Psoas muscle (tissue), 8 donors: ENCODE measurements around the gene RBM20. TPM values are rescaled to one million over a fixed set of nuclear protein-coding genes. Genes with fewer than 3 reads are reported as not detected.

ENCODE experiments used
- ATAC-seq, 4 donors: fragments of 200-7000 bp; cut with Tn5 transposase; one replicate each; pipeline ENCODE4 v1.9.1; 2020; ENCODE audit warnings: moderate library complexity in 3 of 4, mild to moderate bottlenecking in 2 of 4
- DNase-seq, 2 donors: peaks; one replicate each; pipeline ENCODE4 v3.0.0-alpha.2; 2020
- H3K27ac ChIP-seq: fragments of 200-600 bp; one replicate; pipeline ENCODE4 v1.8.0; 2022
- H3K27me3 ChIP-seq, 3 donors: fragments of 200-600 bp in 1 of 3; one replicate each; pipeline versions ENCODE4 v1.6.1 to v1.8.0; 2013 to 2022; ENCODE audit warnings: low read length in 2 of 3, mild to moderate bottlenecking in 2 of 3, moderate library complexity in 1 of 3; ENCODE audit not compliant: insufficient read depth in 3 of 3
- H3K36me3 ChIP-seq, 2 donors: fragments of 200-600 bp in 1 of 2; one replicate each; pipeline versions ENCODE4 v1.6.1 to v1.8.0; 2013 to 2022; ENCODE audit warnings: low read depth in 1 of 2, mild to moderate bottlenecking in 1 of 2, moderate library complexity in 1 of 2; ENCODE audit not compliant: insufficient read depth in 1 of 2
- H3K4me1 ChIP-seq: fragments of 200-600 bp; one replicate; pipeline ENCODE4 v1.8.0; 2022
- H3K4me3 ChIP-seq: fragments of 200-600 bp; one replicate; pipeline ENCODE4 v1.8.0; 2022; ENCODE audit warnings: mild to moderate bottlenecking
- H3K9me3 ChIP-seq: fragments of 200-600 bp; one replicate; pipeline ENCODE4 v1.8.0; 2022
- CTCF ChIP-seq: fragments of 200-600 bp; IDR thresholded peaks from one replicate; pipeline ENCODE4 v1.8.0; 2022; ENCODE audit warnings: antibody characterized with exemption
- WGBS, 3 donors: extraction: QIAGEN DNeasy Blood & Tissue Kit; methylation state at CpG; one replicate each; pipeline versions ENCODE4 v1.1.6 to v1.1.7; 2013; 5-methylcytosine and 5-hydroxymethylcytosine counted together
- intact Hi-C, 2 donors: fragments of 100-400 bp; cut with DNase I; formaldehyde crosslinking; loops; one replicate each; pipeline versions ENCODE4 v1.11.0 to v1.14.2; 2022
- polyA plus RNA-seq, 3 donors: library from polyadenylated mRNA; stranded (reverse); fragments of 200-250 nt; gene quantifications; one replicate each; pipeline ENCODE4 v1.2.3, GENCODE V29; 2013
- total RNA-seq, 4 donors: library from RNA; stranded (reverse); fragmentation: NEBNext Ultra II Directional in 2 of 4; extraction: Animal tissue kit (Norgen Biotek cat#: 25700) in 2 of 4; gene quantifications; one replicate each; pipeline versions ENCODE4 v1.2.1 to v1.2.4, GENCODE V29; 2021 to 2023
- donor health status: healthy with polysubstance abuse.
- donor health status: DM: no; HTN: no; CAD: no; lungs with moderate emphysema.
- donor health status: Bipolar disorder and iron deficiency.
- donor health status: healthy.
- donor health status: DM: yes; HTN: yes; CAD: no.
- donor health status: DM: no; HTN: no; CAD: no.
- donor health status: DM: no; HTN: no; CAD: no.
- donor health status: DM: yes; HTN: yes; CAD: no.

Gene RBM20
- total and polyA plus RNA-seq, 7 donors = 1.6 to 48.8 (median 14.2) TPM

DNA sequence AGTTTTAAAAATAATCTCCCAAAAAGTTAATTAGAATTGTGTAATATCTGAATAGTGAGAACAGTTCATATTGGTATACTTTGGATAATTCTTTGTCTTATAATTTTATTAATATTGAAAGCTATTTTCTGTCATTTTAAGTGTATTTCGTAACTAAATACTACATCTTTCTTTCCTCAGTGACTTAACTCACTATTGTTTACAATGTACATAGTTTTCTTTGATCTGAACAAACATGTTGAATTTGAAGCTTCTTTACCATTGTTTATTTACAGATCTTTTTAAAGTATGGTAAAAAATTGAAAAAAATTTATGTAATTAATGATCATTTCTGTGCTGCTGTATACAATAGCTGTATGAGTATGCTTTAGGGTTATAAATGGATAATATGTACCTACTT is 232.7 kb downstream of the RBM20 start:
- DNase-seq (no peak), ATAC-seq (no peak)
- WGBS, 3 donors = 98 to 100% (median 98%) methylated on average over 1 of the region's 1 CpG
- Histone ChIP-seq H3K27me3 (no peaks in the 10 kb centered on the region), H3K36me3 (peaks cover 0 to 39% of the 10 kb centered on the region in 2 donors), H3K27ac (no peak overlapping the region), H3K4me1 (peaks cover 16% of the 10 kb centered on the region), H3K9me3 (no peaks in the 10 kb centered on the region), H3K4me3 (no peak overlapping the region)
- no peak for TF ChIP-seq CTCF
- intact Hi-C loops = no loop called here

DNA sequence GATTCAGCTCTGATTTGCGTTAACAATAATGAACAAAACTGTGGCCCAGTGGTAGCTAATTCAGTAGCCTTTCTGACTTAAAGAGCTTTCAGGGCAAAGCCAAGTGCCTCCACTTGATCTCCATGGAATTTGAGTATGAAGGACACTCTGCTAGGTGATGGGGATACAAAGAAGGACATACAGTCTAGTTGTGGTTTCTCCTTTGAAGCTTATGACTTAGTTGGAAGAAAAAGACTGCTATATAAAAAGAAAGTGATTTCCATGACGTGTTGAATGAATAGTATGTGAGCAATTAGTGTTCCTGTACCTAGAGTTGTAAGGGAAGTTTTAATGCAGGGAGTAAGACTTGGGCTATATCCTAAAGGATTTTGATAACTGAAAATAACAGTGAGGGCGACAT is 235.9 kb downstream of the RBM20 start:
- Histone ChIP-seq H3K27ac (no peak overlapping the region), H3K27me3 (no peaks in the 10 kb centered on the region), H3K4me1 (no peaks in the 10 kb centered on the region), H3K9me3 (no peaks in the 10 kb centered on the region), H3K4me3 (no peak overlapping the region), H3K36me3 (peaks cover 0 to 70% of the 10 kb centered on the region in 2 donors)
- WGBS, 3 donors = 65 to 77% (median 70%) methylated on average over 3 of the region's 3 CpGs
- DNase-seq (no peak), ATAC-seq (no peak)
- TF ChIP-seq CTCF = no peak
- intact Hi-C loops = no loop called here

GRCh38 chr10:110881247-110881646 is 237.1 kb downstream of the RBM20 start:
- Histone ChIP-seq H3K27ac (no peak overlapping the region), H3K36me3 (peaks cover 0 to 78% of the 10 kb centered on the region in 2 donors), H3K27me3 (no peaks in the 10 kb centered on the region), H3K4me3 (no peak overlapping the region), H3K4me1 (no peaks in the 10 kb centered on the region), H3K9me3 (no peaks in the 10 kb centered on the region)
- intact Hi-C loops = no loop called here
- no peak for ATAC-seq
- 74 to 82% (median 76%) methylated on average over 9 of the region's 9 CpGs for WGBS, 3 donors
- DNase-seq = no peak
- no peak for TF ChIP-seq CTCF

- Histone ChIP-seq H3K27ac (no peak overlapping the region), H3K36me3 (peaks cover 0 to 80% of the 10 kb centered on the region in 2 donors), H3K27me3 (no peaks in the 10 kb centered on the region), H3K9me3 (no peaks in the 10 kb centered on the region), H3K4me3 (no peak overlapping the region), H3K4me1 (no peaks in the 10 kb centered on the region)
- DNase-seq (no peak), ATAC-seq (no peak)
- no peak for TF ChIP-seq CTCF
- intact Hi-C loops = no loop called here
- WGBS, 3 donors = 74 to 84% (median 76%) methylated on average over 4 of the region's 4 CpGs
Measured at GRCh38 chr10:110881905-110882304, 237.8 kb downstream of the RBM20 start.

GRCh38 chr10:110883924-110884323 is 239.8 kb downstream of the RBM20 start:
- Histone ChIP-seq H3K9me3 (no peaks in the 10 kb centered on the region), H3K27ac (no peak overlapping the region), H3K36me3 (peaks cover 0 to 82% of the 10 kb centered on the region in 2 donors), H3K4me3 (no peak overlapping the region), H3K27me3 (no peaks in the 10 kb centered on the region), H3K4me1 (no peaks in the 10 kb centered on the region)
- ATAC-seq (no peak), DNase-seq (no peak)
- TF ChIP-seq CTCF = no peak
- intact Hi-C loops = no loop called here
- 86 to 89% (median 89%) methylated on average over 10 of the region's 10 CpGs for WGBS, 3 donors
